Measurements from ENCODE around the gene UQCRFS1. TPM values are rescaled to one million over a fixed set of nuclear protein-coding genes. Genes with fewer than 3 reads are reported as not detected.
A peak's percentile ranks its signal among the peaks of the same experiment; 100 is the strongest.

Gene UQCRFS1
- total RNA-seq, 1 experiment from 2014 or later = 35.2 TPM

- Histone ChIP-seq H3K4me2 (no peak overlapping the region), H4K20me1 (ENCODE audit: insufficient read depth) (no peaks in the 10 kb centered on the region), H3K4me3 (no peak overlapping the region), H3K9me2 (ENCODE audit: insufficient read depth) (no peaks in the 10 kb centered on the region), H3K79me2 (ENCODE audit: low read depth) (no peaks in the 10 kb centered on the region), H3K36me3 (ENCODE audit: low read depth) (no peaks in the 10 kb centered on the region), H2AFZ (no peak overlapping the region), H3K27ac (no peak overlapping the region), H3K4me1 (replicated peaks; ENCODE audit: insufficient read depth) (no peaks in the 10 kb centered on the region), H3K9me3 (ENCODE audit: insufficient read depth, low read depth) (no peaks in the 10 kb centered on the region), H3F3A (ENCODE audit: insufficient read depth, low read depth) (no peaks in the 10 kb centered on the region), H3K27me3 (ENCODE audit: insufficient read depth, low read depth) (peaks cover 24% of the 10 kb centered on the region)
- intact Hi-C loops (cut with micrococcal nuclease; ENCODE audit: unreplicated experiment) = no loop called here
- DNase-seq = no peak
- BruUV-seq (replicated peaks) = no TSS peak
- POLR2A ChIA-PET (ENCODE audit: unreplicated experiment) = interaction anchor here (0.5 kb wide), 1 partner anchor 7 kb away, joined by 3 read pairs; no protein-coding TSS in a partner anchor
- CTCF ChIA-PET = interaction anchor here (0.6 kb wide), 1 partner anchor 518 kb away, joined by 3 read pairs; no protein-coding TSS in a partner anchor
- TF ChIP-seq EZH2 (IDR thresholded peaks at IDR 0.05; ENCODE audit: low read depth) (no peak), CTCF (conservative IDR thresholded peaks at IDR 0.05) (no peak)
Observed at GRCh38 chr19:29259867-29260281, 46.9 kb upstream of the UQCRFS1 start.

GRCh38 chr19:29259153-29259552 is 46.2 kb upstream of the UQCRFS1 start:
- no peak for DNase-seq
- no peak overlapping the region for H3K4me2 ChIP-seq
- H3K27ac ChIP-seq = no peak overlapping the region
- H3K4me1 ChIP-seq (replicated peaks; ENCODE audit: insufficient read depth) = no peaks in the 10 kb centered on the region
- H3K79me2 ChIP-seq (ENCODE audit: low read depth) = no peaks in the 10 kb centered on the region
- BruUV-seq (replicated peaks) = no TSS peak
- H3K9me3 ChIP-seq (ENCODE audit: insufficient read depth, low read depth) = no peaks in the 10 kb centered on the region
- H3K9me2 ChIP-seq (ENCODE audit: insufficient read depth) = no peaks in the 10 kb centered on the region
- ChIA-PET CTCF (no interaction called here), POLR2A (ENCODE audit: unreplicated experiment) (interaction anchor here (0.6 kb wide), 1 partner anchor 771 kb away, joined by 3 read pairs; no protein-coding TSS in a partner anchor)
- TF ChIP-seq CTCF (conservative IDR thresholded peaks at IDR 0.05) (0 out of 2 replicates have a peak, but pooled peaks have one; percentile 27), EZH2 (IDR thresholded peaks at IDR 0.05; ENCODE audit: low read depth) (no peak)
- no peak overlapping the region for H3K4me3 ChIP-seq
- no peak overlapping the region for H2AFZ ChIP-seq
- no peaks in the 10 kb centered on the region for H3F3A ChIP-seq (ENCODE audit: insufficient read depth, low read depth)
- no peaks in the 10 kb centered on the region for H4K20me1 ChIP-seq (ENCODE audit: insufficient read depth)
- peaks cover 17% of the 10 kb centered on the region for H3K27me3 ChIP-seq (ENCODE audit: insufficient read depth, low read depth)
- intact Hi-C loops (cut with micrococcal nuclease; ENCODE audit: unreplicated experiment) = no loop called here
- no peaks in the 10 kb centered on the region for H3K36me3 ChIP-seq (ENCODE audit: low read depth)

GRCh38 chr19:29256516-29256915 is 43.6 kb upstream of the UQCRFS1 start:
- Histone ChIP-seq H3K27me3 (ENCODE audit: insufficient read depth, low read depth) (peaks cover 25% of the 10 kb centered on the region), H3K9me2 (ENCODE audit: insufficient read depth) (no peaks in the 10 kb centered on the region), H3K4me3 (no peak overlapping the region), H4K20me1 (ENCODE audit: insufficient read depth) (no peaks in the 10 kb centered on the region), H2AFZ (no peak overlapping the region), H3F3A (ENCODE audit: insufficient read depth, low read depth) (no peaks in the 10 kb centered on the region), H3K9me3 (ENCODE audit: insufficient read depth, low read depth) (no peaks in the 10 kb centered on the region), H3K4me2 (no peak overlapping the region), H3K79me2 (ENCODE audit: low read depth) (no peaks in the 10 kb centered on the region), H3K36me3 (ENCODE audit: low read depth) (no peaks in the 10 kb centered on the region), H3K4me1 (replicated peaks; ENCODE audit: insufficient read depth) (no peaks in the 10 kb centered on the region), H3K27ac (no peak overlapping the region)
- BruUV-seq (replicated peaks) = no TSS peak
- intact Hi-C loops (cut with micrococcal nuclease; ENCODE audit: unreplicated experiment) = no loop called here
- ChIA-PET CTCF (no interaction called here), POLR2A (ENCODE audit: unreplicated experiment) (no interaction called here)
- TF ChIP-seq EZH2 (IDR thresholded peaks at IDR 0.05; ENCODE audit: low read depth) = no peak
- TF ChIP-seq CTCF (conservative IDR thresholded peaks at IDR 0.05) = no peak
- no peak for DNase-seq

Measured in PC-9 (cell line).